Activated CD4-positive, alpha-beta T cell treated with anti-CD3 and anti-CD28 coated beads, Interleukin-2, amount 50 U/mL, for 48 hours (primary cell): ENCODE data around the gene ELK1.

Source experiments
- DNase-seq, 2 experiments: peaks; one replicate each; pipeline ENCODE4 v3.0.0-alpha.2; 2020

Gene ELK1

GRCh38 chrX:47644557-47645091 lies 5.7 kb downstream of the ELK1 start:
- DNase-seq: no peak

DNA sequence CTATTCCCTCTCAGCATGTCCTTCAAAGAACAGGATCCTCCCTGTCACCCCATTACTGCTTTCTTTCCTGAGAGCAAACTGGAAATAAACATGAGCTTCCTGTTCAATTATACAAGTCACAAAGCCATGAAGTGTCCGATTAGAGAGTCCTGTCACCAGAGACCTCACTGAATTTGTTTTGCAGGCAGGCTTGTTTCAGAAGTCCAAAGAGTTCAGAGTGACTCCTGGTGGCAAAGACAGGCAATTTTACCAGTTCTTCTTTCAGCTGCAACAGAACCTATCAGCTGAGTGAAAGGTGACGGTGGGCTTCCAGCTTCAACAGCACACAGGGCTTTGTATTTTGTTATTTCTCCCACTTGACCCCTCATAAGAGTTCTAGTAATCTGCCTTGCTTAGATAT lies 6.4 kb downstream of the ELK1 start:
- no peak for DNase-seq

DNA sequence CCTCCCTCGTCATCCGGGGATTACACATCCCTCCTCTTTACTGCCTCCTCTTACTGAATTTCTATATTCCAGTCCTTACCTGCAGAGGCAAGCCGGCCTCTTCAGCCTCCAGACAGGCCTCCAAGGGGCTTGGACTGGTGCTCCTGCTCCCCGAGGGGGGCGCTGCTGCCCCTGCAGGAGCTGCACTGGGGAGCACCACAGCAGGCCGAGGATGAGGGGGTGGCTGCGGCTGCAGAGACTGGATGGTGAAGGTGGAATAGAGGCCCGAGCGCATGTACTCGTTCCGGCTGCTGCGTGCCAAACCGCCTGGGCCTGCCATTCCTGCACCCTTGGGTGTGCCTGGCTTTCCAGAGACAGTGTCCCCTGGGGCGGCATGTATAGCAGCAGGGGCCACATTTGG lies 11.5 kb downstream of the ELK1 start:
- DNase-seq: no peak

DNA sequence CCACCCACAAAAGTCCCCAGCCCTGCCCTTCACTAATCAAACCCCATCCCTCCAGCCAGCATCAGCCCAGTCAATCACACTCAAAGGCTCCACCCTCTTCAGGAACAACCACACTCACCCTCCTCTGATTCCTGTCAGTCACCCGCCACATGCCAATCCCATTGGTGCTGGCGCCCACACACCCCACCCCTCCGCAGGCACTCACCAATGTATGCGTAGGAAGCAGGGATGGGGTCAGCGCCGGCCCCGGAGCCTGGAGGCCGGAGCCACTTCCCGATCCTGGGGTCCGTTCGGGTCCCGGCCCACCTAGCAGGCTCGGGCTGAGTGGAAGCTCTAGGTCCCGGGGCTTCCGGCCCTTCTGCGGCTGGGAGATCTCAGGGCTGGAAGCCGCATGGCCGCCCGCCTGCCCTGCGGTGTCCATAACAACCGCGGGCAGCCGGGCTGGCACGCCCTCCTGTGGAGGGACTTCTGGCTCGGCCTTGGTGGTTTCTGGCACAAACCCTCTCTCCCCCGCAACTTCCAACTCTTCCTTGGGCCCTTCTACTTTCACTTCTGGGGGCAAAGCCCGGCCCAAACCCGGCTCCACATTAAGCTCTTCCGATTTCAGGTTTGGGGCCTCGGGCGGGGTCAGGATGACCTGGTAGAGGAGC lies 12.7 kb downstream of the ELK1 start:
- DNase-seq: peak; percentile 39 to 46

DNA sequence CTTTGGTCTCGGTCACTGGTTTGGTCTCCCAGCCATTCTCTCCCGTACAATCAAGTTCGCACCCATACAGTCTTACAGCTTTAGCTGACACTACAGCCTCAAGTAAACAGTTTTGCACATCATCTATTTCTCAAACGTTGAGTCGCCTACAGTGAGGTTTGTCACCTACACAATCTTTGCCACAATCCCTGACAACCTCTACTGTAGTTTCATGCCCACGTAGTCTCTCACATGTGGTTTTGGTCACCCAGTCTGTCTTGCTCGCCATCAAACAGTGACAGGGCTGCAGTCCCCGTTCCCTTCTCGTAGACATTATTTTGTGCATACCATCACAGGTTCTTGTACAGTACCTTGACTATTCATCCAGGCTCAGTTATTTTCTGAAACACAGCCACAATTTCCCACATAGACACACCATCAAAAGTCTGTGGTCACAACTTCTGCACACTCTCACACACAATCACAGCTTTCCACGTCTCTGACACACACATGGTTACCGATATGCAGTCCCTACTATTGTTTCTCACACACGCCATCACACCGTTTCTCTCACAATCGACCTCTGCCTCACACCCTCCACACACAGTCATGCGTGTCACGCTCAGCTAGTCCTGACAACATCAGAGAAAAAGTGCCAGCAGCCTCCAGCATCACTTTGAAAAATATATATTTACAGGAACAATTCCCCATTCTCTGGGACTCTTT lies 15.3 kb downstream of the ELK1 start:
- DNase-seq: peak in 1 of 2 experiments; percentile 24

DNA sequence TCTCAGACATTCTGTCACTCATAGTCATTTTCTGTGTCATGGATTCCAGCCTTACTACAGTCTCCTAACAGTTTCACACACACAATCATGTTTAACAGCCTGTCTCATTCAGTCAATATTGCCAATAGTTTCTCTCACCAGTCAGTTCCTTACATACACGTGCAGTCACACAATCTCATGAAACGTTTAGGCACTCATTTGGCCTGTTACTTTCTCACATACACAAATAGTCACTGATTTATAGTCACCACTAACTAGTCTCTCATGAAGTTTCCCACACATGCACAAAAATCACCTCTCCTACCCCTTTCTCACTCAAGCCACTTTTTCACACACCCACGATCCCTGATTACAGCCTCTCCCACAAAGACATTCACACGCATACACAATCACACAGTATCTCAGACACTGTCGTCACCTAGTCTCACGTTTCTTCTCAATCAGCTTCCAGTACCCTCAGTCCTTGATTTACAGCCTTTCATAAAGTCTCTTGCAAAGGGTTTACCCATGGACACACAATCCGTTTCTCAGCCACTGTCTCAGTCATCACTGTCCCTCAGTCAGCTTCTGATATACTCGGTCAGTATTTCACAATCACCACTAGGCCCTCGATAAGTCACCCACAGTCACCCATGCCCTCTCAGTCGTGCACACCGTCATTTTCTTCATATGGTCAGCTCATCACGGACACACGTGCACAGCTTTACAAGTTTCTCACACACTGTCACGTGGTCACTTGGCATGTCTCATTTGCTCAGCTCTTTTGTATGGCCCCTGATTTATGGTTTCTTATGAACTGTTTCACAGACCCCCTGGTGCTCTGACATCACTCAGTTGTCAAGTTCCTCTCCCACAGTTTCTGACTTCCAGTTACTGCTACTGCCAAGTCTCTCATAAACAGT lies 16.4 kb downstream of the ELK1 start:
- DNase-seq: no peak

DNA sequence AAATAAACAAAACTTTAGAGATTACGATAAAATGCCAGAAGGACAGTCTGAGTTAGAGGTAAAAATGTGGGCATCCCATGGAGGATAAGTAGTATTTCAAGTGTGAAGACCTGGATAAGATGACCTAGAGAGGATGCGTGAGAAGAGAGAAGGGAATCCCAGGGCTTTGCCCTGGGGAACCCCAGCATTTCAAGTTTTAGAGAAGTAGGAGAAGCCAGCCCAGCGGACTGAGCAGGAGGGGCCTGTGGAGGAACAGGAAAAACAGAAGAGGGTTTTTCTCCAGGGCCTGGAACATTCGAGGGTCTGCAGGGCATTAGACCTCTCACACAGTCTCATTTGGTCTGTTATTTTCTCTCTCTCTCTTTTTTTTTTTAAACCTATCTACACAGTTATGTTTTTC lies 17.7 kb downstream of the ELK1 start:
- DNase-seq: no peak

- DNase-seq: no peak
Observed at GRCh38 chrX:47631676-47632075, 18.7 kb downstream of the ELK1 start.

DNA sequence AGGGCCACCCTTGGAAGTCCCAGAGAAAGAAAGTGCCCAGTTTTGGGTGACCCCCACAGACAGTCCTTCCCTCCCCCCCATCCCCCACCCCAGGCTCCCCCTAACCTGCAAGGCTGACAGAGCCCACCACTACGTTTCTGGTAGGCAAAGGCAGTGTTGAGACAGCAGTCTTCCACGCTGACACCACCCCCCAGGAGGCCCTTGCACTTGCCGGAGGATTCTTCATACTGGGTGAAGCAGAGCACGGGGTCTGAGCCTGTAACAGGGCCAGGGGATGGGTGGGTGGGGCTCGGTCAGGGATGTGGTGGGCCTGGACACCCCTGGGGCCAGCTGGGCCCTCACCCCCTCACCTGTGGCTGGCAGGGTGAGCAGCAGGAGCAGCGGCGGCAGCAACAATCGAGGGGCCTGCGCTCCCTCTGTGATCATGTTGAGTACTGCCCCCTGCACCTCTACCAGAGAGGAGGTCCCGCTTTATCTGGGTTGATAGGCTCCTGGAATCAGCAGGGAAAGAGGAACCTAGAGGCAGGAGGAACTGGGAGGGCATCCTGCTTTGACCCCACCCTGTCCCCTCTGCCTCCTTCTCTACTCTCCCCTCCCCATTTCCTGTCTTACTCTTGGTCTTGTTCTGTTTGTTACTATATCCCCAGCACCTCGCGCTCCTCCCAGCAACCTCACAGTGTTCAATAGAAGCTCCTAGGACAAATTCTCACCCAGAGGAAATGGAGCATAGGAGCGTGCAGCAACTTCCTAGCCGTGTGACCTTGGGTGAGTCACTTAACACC lies 20.8 kb downstream of the ELK1 start, which contains the start of gene CFP:
TSS of gene CFP (minus strand) at position 512 of the 782 bp plus-strand sequence. CDS start at position 426, 86 bp downstream.
- no peak for DNase-seq

DNA sequence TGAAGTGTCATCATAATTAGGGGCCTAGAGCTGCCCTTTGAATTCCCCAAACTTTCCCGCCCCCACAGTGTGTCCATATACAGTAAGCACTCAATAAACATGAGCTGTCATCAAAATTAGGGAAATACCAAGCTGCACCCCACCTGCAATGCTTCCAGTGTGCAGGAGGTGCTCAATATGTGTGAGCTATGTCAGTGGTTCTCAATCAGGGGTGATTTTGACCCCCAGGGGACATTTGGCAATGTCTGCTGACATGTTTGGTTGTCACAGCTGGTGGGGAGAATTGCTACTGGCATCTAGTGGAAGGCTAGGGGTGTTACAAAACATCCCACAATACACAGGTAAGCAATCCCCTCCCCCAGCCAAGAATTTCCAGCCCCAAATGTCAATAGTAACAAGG lies 21.4 kb downstream of the ELK1 start:
- no peak for DNase-seq

GRCh38 chrX:47625365-47625764 lies 25.0 kb downstream of the ELK1 start:
- no peak for DNase-seq

GRCh38 chrX:47623540-47624027 lies 26.8 kb downstream of the ELK1 start:
- DNase-seq: peak; percentile 34 to 48

- DNase-seq: no peak
Observed at GRCh38 chrX:47621851-47622250, 28.5 kb downstream of the ELK1 start.

GRCh38 chrX:47620303-47620685 lies 30.1 kb downstream of the ELK1 start:
- no peak for DNase-seq

DNA sequence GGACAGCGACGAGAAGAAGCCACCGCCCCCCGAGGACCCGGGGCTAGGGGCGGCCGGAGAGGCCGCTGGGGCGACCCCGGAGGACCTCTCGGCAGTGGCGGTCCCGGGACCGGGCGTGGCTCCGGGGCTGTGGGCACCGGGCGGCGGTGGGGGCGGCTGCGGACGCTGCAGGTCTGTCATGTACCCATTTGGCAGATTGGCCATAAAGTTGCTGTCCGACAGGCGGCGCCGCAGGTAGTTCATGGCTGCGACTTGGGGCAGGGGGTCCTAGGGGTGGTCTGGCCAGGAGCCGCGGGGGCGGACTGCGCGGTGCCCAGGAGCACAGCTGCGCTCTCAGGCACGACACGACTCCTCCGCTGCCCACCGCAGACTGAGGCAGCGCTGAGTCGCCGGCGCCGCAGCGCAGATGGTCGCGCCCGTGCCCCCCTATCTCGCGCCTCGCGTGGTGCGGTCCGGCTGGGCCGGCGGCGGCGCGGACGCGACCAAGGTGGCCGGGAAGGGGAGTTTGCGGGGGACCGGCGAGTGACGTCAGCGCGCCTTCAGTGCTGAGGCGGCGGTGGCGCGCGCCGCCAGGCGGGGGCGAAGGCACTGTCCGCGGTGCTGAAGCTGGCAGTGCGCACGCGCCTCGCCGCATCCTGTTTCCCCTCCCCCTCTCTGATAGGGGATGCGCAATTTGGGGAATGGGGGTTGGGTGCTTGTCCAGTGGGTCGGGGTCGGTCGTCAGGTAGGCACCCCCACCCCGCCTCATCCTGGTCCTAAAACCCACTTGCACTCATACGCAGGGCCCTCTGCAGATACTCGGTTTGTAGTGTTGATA lies 30.7 kb downstream of the ELK1 start, which contains the start of gene SYN1:
TSS of gene SYN1 (minus strand) at position 372 of the 817 bp plus-strand sequence. CDS start at position 243, 129 bp downstream.
- DNase-seq: peak; percentile 74 to 76

DNA sequence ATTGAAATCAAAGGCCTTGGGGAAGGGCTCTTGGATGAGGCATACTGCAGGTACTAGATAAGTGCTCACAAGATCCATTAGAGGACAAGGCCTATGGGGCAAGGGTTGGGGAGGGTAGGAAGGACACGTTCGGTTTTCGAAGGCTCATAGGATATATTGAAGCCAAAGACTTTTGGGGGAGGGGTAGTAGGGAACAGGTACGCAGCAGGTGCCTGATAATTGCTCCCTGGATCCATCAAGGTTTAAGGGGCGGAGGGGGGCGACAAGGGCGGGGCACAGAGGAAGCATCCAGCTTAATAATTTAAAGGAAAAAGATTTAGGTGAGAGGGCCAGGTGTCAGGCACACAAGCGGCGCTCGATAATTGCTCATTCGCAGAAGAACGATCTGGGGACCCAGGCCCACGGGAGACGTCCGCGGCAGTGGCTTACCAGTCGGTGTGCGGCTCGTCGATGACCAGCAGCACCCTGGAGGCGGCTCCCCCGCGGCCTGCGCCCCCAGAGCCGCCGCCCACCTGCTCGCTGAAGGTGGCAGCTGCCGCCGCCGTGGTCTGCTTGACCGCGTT lies 31.4 kb downstream of the ELK1 start:
- no peak for DNase-seq

- DNase-seq: no peak
Observed at GRCh38 chrX:47614618-47615017, 35.7 kb downstream of the ELK1 start.

- DNase-seq: no peak
Observed at GRCh38 chrX:47613082-47613481, 37.3 kb downstream of the ELK1 start.

DNA sequence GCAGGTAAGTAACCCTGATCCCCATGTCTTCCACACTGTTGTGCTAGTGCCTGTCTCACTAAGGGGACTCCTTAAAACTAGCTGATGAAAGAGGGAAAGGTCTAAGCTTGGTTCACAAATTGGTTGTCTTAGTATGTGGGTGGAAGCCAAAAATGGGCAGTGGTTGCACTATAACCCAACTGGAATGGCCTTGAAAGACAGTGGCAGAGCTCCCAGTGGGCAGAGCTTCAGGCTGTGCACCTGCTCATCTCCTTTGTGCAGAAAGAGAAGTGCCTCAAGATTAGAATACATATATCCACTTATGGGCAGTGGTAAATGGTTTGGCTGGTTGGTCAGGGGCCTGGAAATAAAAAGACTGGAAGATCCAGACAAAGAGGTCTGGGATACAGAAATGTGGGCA lies 37.9 kb downstream of the ELK1 start:
- DNase-seq: no peak

DNA sequence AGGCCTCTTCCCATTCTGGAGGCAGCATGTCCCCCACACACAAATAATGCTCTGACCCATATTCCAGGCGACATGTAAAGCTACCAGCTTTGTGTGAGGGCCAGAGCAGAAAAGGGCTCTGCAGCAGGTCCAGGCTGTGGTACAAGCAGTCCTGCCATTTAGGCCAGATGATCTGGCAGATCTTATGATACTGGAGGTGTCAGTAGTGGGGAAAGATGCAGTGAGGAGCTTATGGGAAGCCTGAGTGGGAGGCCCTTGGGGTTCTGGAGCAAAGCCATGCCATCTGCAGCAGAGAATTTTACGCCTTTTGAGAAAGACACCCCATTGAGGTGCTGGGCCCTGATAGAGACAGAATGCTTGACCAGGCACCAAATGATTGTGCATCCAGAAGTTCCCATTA lies 38.4 kb downstream of the ELK1 start:
- no peak for DNase-seq

- no peak for DNase-seq
Observed at GRCh38 chrX:47611489-47611888, 38.9 kb downstream of the ELK1 start.
